Kidney (tissue), 14 donors: ENCODE measurements around the gene SMARCD1. TPM values are rescaled to one million over a fixed set of nuclear protein-coding genes. Genes with fewer than 3 reads are reported as not detected.

ENCODE experiments used
- DNase-seq, 5 donors: peaks; one replicate each; pipeline ENCODE4 v3.0.0-alpha.2; 2013 to 2020
- FAIRE-seq: peaks from 2 replicates; lab custom pipeline; 2012; peaks lifted over from hg19 to GRCh38; lab: Jason Lieb, UNC
- H3K27ac ChIP-seq, 2 donors: one replicate each; pipeline ENCODE4 v1.7.0; 2013; ENCODE audit warnings: low read depth in 2 of 2, low read length in 2 of 2, inconsistent platforms in 1 of 2
- H3K27me3 ChIP-seq: one replicate; pipeline ENCODE4 v1.7.1; 2013; ENCODE audit warnings: low read length, inconsistent platforms; ENCODE audit not compliant: control insufficient read depth, insufficient read depth
- H3K36me3 ChIP-seq, 3 donors: one replicate each; pipeline versions ENCODE4 v1.7.0 to v1.7.1; 2013; ENCODE audit warnings: low read length in 3 of 3, control low read depth in 1 of 3, inconsistent platforms in 1 of 3; ENCODE audit not compliant: insufficient read depth in 3 of 3, control insufficient read depth in 2 of 3
- H3K4me1 ChIP-seq, 3 donors: one replicate each; pipeline versions ENCODE4 v1.7.0 to v1.7.1; 2013; ENCODE audit warnings: low read length in 3 of 3, inconsistent platforms in 1 of 3, low read depth in 1 of 3; ENCODE audit not compliant: control insufficient read depth in 2 of 3, insufficient read depth in 2 of 3
- H3K4me3 ChIP-seq, 3 donors: one replicate each; pipeline versions ENCODE4 v1.7.0 to v1.8.1; 2013; ENCODE audit warnings: low read length in 3 of 3, control low read depth in 1 of 3, inconsistent platforms in 1 of 3
- H3K9ac ChIP-seq, 3 donors: one replicate each; pipeline versions ENCODE4 v1.7.0 to v1.7.1; 2013; ENCODE audit warnings: low read length in 3 of 3, control low read depth in 1 of 3, inconsistent platforms in 1 of 3
- H3K9me3 ChIP-seq, 3 donors: one replicate each; pipeline versions ENCODE4 v1.7.0 to v1.7.1; 2013; ENCODE audit warnings: low read length in 3 of 3, control low read depth in 1 of 3, inconsistent platforms in 1 of 3; ENCODE audit not compliant: control insufficient read depth in 2 of 3, insufficient read depth in 1 of 3
- intact Hi-C: fragments of 100-400 bp; cut with DNase I; formaldehyde crosslinking; loops from one replicate; pipeline ENCODE4 v1.11.1; 2022
- polyA plus RNA-seq: library from polyadenylated mRNA; stranded (reverse); fragments of 350-450 nt; fragmentation: Illumina TruSeq; extraction: RNeasy Lipid Tissue Mini Kit (QIAGEN cat#74804); gene quantifications from one replicate; pipeline ENCODE4 v1.2.3, GENCODE V29; 2014; ENCODE audit warnings: low read depth, low replicate concordance; ENCODE audit not compliant: insufficient read depth
- total RNA-seq: library from RNA; stranded (reverse); fragmentation: NEBNext Ultra II Directional; extraction: Animal tissue kit (Norgen Biotek cat#: 25700); gene quantifications from one replicate; pipeline ENCODE4 v1.2.1, GENCODE V29; 2021
- TF ChIP-seq, protein P1 (sequence below): IDR thresholded peaks from 3 replicates; pipeline ENCODE4 v1.5.1; 2012; ENCODE audit warnings: mild to moderate bottlenecking, moderate library complexity, borderline replicate concordance; ENCODE audit not compliant: insufficient read depth; ENCODE audit errors: extremely low read depth
- donor health status: control.
- donor health status: control.
- donor health status: control.
- donor health status: control.
- donor health status: control.
- donor health status: DM: yes; HTN: yes; CAD: no.
- donor health status: Normal renal cell carcinoma (clear cell type).

SMARCD1 gene
- total and polyA plus RNA-seq, 2 donors from 2014 or later, result 21.9 to 51.1 TPM

DNA sequence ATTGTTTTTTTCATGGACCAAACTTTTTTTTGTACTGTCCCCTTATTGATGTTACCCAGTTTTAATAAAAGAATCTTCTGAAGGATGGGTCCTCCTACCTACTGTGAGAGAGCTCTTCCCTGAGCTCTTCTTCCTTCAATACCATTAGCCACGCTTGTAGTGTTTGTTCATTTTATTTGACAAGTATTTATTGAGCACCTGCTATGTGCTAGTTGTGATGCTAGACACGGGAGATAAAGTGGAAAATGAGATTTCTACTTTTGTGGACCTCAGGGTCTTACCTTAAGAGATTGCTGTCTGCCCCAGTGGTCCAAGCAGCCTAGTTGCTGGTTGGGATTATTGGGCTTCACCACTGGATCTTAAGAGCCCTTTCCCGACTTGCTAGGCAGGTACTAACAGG is 15.4 kb downstream of the SMARCD1 start:
- no peak for FAIRE-seq
- H3K4me1 ChIP-seq, result peaks cover 0 to 16% (median 7%) of the 10 kb centered on the region in 3 donors
- peaks cover 12 to 39% (median 29%) of the 10 kb centered on the region in 3 donors for H3K36me3 ChIP-seq
- TF ChIP-seq, protein P1, sequence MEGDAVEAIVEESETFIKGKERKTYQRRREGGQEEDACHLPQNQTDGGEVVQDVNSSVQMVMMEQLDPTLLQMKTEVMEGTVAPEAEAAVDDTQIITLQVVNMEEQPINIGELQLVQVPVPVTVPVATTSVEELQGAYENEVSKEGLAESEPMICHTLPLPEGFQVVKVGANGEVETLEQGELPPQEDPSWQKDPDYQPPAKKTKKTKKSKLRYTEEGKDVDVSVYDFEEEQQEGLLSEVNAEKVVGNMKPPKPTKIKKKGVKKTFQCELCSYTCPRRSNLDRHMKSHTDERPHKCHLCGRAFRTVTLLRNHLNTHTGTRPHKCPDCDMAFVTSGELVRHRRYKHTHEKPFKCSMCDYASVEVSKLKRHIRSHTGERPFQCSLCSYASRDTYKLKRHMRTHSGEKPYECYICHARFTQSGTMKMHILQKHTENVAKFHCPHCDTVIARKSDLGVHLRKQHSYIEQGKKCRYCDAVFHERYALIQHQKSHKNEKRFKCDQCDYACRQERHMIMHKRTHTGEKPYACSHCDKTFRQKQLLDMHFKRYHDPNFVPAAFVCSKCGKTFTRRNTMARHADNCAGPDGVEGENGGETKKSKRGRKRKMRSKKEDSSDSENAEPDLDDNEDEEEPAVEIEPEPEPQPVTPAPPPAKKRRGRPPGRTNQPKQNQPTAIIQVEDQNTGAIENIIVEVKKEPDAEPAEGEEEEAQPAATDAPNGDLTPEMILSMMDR, result no peak
- no peak overlapping the region for H3K9ac ChIP-seq
- H3K9me3 ChIP-seq, result no peaks in the 10 kb centered on the region
- no peak overlapping the region for H3K4me3 ChIP-seq
- DNase-seq, result no peak
- H3K27me3 ChIP-seq, result no peaks in the 10 kb centered on the region
- intact Hi-C loops, result no loop called here
- H3K27ac ChIP-seq, result no peak overlapping the region

DNA sequence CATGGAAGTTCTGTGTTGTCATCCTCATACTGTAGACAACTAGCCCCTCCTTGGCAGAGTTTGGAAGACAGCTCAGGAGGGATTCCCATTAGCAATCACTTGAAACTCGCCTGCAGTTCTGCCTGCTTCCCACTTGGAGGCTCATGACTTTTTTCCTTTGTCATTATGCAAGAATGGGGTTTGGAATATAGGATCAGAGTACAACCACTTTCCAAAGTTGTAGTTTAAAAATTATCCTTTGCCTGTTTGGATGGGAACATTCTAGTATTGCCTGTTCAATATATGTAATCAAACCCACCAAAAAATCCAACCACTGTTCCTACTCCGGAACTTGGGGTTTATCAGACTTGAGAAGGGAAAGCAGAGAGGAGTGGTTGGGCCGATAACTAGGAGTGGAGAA is 16.5 kb downstream of the SMARCD1 start:
- Histone ChIP-seq H3K27me3 (no peaks in the 10 kb centered on the region), H3K27ac (peak overlapping the region in 1 of 2 donors; percentile 41), H3K4me3 (no peak overlapping the region), H3K9me3 (no peaks in the 10 kb centered on the region), H3K4me1 (peaks cover 0 to 16% (median 7%) of the 10 kb centered on the region in 3 donors), H3K36me3 (peaks cover 6 to 28% (median 20%) of the 10 kb centered on the region in 3 donors), H3K9ac (no peak overlapping the region)
- FAIRE-seq, result no peak
- intact Hi-C loops, result no loop called here
- DNase-seq, result peak in 2 of 5 donors; percentile 39 to 55
- TF ChIP-seq, protein P1, result peak; percentile 32

DNA sequence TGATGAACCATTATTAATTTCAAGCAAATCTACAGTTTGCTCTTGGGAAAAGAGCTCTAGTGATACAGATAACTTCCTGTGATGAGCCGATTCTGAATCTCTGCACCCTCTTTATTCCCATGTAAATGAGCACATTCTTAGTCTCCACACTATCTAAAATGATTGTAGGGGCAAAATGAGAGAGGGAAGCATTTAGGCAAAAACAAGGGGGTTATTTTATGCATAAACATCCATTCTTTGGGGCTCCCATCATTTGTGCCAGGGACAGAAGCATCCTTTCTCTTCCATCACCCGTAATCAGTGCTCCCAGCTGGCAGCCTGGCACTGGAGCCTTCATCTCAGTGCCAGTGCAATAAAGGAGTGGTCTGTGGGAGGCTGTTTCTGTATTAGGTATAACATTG is 17.0 kb downstream of the SMARCD1 start:
- H3K27ac ChIP-seq, result peak overlapping the region; percentile 41 to 81
- no peaks in the 10 kb centered on the region for H3K27me3 ChIP-seq
- FAIRE-seq, result no peak
- H3K9me3 ChIP-seq, result no peaks in the 10 kb centered on the region
- H3K4me3 ChIP-seq, result no peak overlapping the region
- intact Hi-C loops, result no loop called here
- peak overlapping the region in 1 of 3 donors; percentile 30 for H3K9ac ChIP-seq
- DNase-seq, result no peak
- peaks cover 4 to 24% (median 16%) of the 10 kb centered on the region in 3 donors for H3K36me3 ChIP-seq
- TF ChIP-seq, protein P1, result no peak
- peaks cover 0 to 16% (median 11%) of the 10 kb centered on the region in 3 donors for H3K4me1 ChIP-seq
